Breast epithelium (tissue), 4 donors: Measurements from ENCODE around the gene CAND1. TPM values are rescaled to one million over a fixed set of nuclear protein-coding genes. Genes with fewer than 3 reads are reported as not detected.

Source experiments
- DNase-seq, 2 donors: peaks; one replicate each; pipeline ENCODE4 v3.0.0-alpha.2; 2019; ENCODE audit warnings: low spot score in 2 of 2
- H3K27ac ChIP-seq, 2 donors: fragments of 200-600 bp; sonication (generic) in 1 of 2; one replicate each; pipeline ENCODE4 v1.5.1; 2016 to 2019; ENCODE audit warnings: mild to moderate bottlenecking in 1 of 2
- H3K27me3 ChIP-seq, 2 donors: fragments of 200-600 bp; sonication (generic) in 1 of 2; one replicate each; pipeline versions ENCODE4 v1.5.1 to v1.6.0; 2017 to 2019; ENCODE audit warnings: control low read depth in 1 of 2, mild to moderate bottlenecking in 1 of 2
- H3K36me3 ChIP-seq: fragments of 200-600 bp; one replicate; pipeline ENCODE4 v1.5.1; 2019
- H3K4me1 ChIP-seq, 2 donors: fragments of 200-600 bp; sonication (generic); one replicate each; pipeline ENCODE4 v1.5.1; 2016 to 2019; ENCODE audit warnings: control low read depth in 1 of 2
- H3K4me3 ChIP-seq, 3 donors: fragments of 200-600 bp; sonication (generic); 1 replicate in 2 of 3; 2 replicates in 1 of 3; pipeline ENCODE4 v1.5.1; 2016 to 2019; ENCODE audit warnings: mild to moderate bottlenecking in 3 of 3, moderate library complexity in 2 of 3
- H3K9me3 ChIP-seq, 2 donors: fragments of 200-600 bp; sonication (generic) in 1 of 2; one replicate each; pipeline ENCODE4 v1.5.1; 2016 to 2019; ENCODE audit warnings: control low read depth in 1 of 2
- CTCF ChIP-seq, 3 donors: fragments of 450-650 bp; IDR thresholded peaks; one replicate each; pipeline ENCODE4 v1.5.1; 2016 to 2017; ENCODE audit warnings: antibody characterized with exemption in 3 of 3, mild to moderate bottlenecking in 3 of 3, moderate library complexity in 3 of 3
- POLR2A ChIP-seq: fragments of 450-650 bp; IDR thresholded peaks from one replicate; pipeline ENCODE4 v1.6.1; 2016; ENCODE audit warnings: antibody characterized with exemption, mild to moderate bottlenecking, moderate library complexity
- POLR2AphosphoS5 ChIP-seq, 3 donors: sonication (generic); formaldehyde crosslinking; IDR thresholded peaks; one replicate each; pipeline ENCODE4 v1.6.1; 2017; ENCODE audit warnings: antibody characterized with exemption in 3 of 3
- intact Hi-C: fragments of 100-400 bp; cut with DNase I; formaldehyde crosslinking; loops from one replicate; pipeline ENCODE4 v1.15.1; 2023; ENCODE audit warnings: low total_unique reads
- total RNA-seq, 3 donors: library from RNA; depleted of rRNA; stranded (reverse); fragments of >200 nt; gene quantifications; one replicate each; pipeline ENCODE4 v1.1.0, GENCODE V29; 2016

CAND1 gene
- total RNA-seq, 3 donors from 2014 or later: 69.6 to 112 (median 81.3) TPM

- no peaks in the 10 kb centered on the region for H3K27me3 ChIP-seq
- no peaks in the 10 kb centered on the region for H3K9me3 ChIP-seq
- TF ChIP-seq CTCF (IDR thresholded peaks at IDR 0.05) (peak in 2 of 3 donors; percentile 44 to 51), POLR2AphosphoS5 (IDR thresholded peaks at IDR 0.05) (no peak), POLR2A (no peak)
- no peak for DNase-seq
- H3K36me3 ChIP-seq: no peaks in the 10 kb centered on the region
- peak overlapping the region in 1 of 3 donors; percentile 17 for H3K4me3 ChIP-seq
- H3K27ac ChIP-seq: peak overlapping the region; percentile 41 to 44
- intact Hi-C loops: no loop called here
- H3K4me1 ChIP-seq: no peaks in the 10 kb centered on the region
Observed at GRCh38 chr12:67355428-67356379, 86.5 kb downstream of the CAND1 start.

- intact Hi-C loops: no loop called here
- Histone ChIP-seq H3K27ac (peak overlapping the region; percentile 41 to 44), H3K36me3 (no peaks in the 10 kb centered on the region), H3K4me3 (peak overlapping the region in 1 of 3 donors; percentile 17), H3K27me3 (no peaks in the 10 kb centered on the region), H3K9me3 (no peaks in the 10 kb centered on the region), H3K4me1 (no peaks in the 10 kb centered on the region)
- no peak for DNase-seq
- TF ChIP-seq POLR2A (no peak), CTCF (IDR thresholded peaks at IDR 0.05) (no peak), POLR2AphosphoS5 (IDR thresholded peaks at IDR 0.05) (no peak)
Observed at GRCh38 chr12:67356380-67356774, 87.2 kb downstream of the CAND1 start.

GRCh38 chr12:67357376-67358125 lies 88.4 kb downstream of the CAND1 start:
- no peak overlapping the region for H3K27ac ChIP-seq
- intact Hi-C loops: no loop called here

GRCh38 chr12:67358781-67359338 lies 89.7 kb downstream of the CAND1 start:
- Histone ChIP-seq H3K36me3 (no peaks in the 10 kb centered on the region), H3K27me3 (no peaks in the 10 kb centered on the region), H3K4me1 (no peaks in the 10 kb centered on the region), H3K4me3 (no peak overlapping the region), H3K27ac (peak overlapping the region in 1 of 2 donors; percentile 23), H3K9me3 (no peaks in the 10 kb centered on the region)
- DNase-seq: no peak
- TF ChIP-seq CTCF (IDR thresholded peaks at IDR 0.05) (no peak), POLR2AphosphoS5 (IDR thresholded peaks at IDR 0.05) (no peak), POLR2A (no peak)
- intact Hi-C loops: no loop called here

More at GRCh38 chr12:67357376-67358125, 88.4 kb downstream of the CAND1 start:
- H3K4me3 ChIP-seq: no peak overlapping the region
- no peaks in the 10 kb centered on the region for H3K27me3 ChIP-seq
- H3K9me3 ChIP-seq: no peaks in the 10 kb centered on the region
- no peaks in the 10 kb centered on the region for H3K4me1 ChIP-seq
- DNase-seq: no peak
- TF ChIP-seq CTCF (IDR thresholded peaks at IDR 0.05): no peak
- TF ChIP-seq POLR2AphosphoS5 (IDR thresholded peaks at IDR 0.05): no peak
- no peak for TF ChIP-seq POLR2A
- no peaks in the 10 kb centered on the region for H3K36me3 ChIP-seq
